22Rv1 (cell line): ENCODE data around the gene GRIK4.

Experiments
- ZFX ChIP-seq: fragments of 450-650 bp; IDR thresholded peaks from 2 replicates; pipeline ENCODE4 v1.6.1; 2017; ENCODE audit warnings: antibody characterized with exemption, borderline replicate concordance
- TF ChIP-seq, protein P1 (sequence below): fragments of 450-650 bp; IDR thresholded peaks from 2 replicates; pipeline ENCODE4 v1.5.1; 2017; ENCODE audit warnings: mild to moderate bottlenecking

DNA sequence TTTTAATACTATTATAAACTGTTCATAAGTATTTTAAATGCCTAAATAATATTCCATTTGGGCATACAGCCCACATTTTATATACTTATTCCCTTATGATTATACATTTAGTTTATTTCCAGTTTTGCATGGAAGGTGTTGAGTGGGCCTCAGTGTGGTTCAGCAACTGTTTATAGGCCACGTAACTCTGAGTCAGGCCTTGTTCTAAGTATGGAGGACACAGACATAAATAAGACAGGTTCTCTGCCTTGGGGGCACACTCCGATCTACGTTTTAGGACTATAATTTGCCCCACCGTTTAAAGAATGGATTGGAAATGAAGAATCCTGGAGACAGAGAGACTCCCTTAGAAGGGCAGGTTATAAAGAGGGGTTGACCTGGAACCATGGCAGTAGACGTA, 300.2 kb downstream of the GRIK4 start:
- TF ChIP-seq, protein P1, sequence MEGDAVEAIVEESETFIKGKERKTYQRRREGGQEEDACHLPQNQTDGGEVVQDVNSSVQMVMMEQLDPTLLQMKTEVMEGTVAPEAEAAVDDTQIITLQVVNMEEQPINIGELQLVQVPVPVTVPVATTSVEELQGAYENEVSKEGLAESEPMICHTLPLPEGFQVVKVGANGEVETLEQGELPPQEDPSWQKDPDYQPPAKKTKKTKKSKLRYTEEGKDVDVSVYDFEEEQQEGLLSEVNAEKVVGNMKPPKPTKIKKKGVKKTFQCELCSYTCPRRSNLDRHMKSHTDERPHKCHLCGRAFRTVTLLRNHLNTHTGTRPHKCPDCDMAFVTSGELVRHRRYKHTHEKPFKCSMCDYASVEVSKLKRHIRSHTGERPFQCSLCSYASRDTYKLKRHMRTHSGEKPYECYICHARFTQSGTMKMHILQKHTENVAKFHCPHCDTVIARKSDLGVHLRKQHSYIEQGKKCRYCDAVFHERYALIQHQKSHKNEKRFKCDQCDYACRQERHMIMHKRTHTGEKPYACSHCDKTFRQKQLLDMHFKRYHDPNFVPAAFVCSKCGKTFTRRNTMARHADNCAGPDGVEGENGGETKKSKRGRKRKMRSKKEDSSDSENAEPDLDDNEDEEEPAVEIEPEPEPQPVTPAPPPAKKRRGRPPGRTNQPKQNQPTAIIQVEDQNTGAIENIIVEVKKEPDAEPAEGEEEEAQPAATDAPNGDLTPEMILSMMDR, result no peak
- TF ChIP-seq ZFX, result no peak
